ENCODE data around the gene OR1L4.

Gene OR1L4

GRCh38 chr9:122723690-122724089 lies at the start of gene OR1L4:
OR1L4 (plus strand) TSS chr9:122723990; CDS start chr9:122723990, 0 bp downstream.
- DNase-seq (ENCODE audit: low read depth in 2 of 2): no peak

GRCh38 chr9:122684851-122685250 lies 38.9 kb upstream of the OR1L4 start:
- DNase-seq (ENCODE audit: low read depth in 2 of 2): no peak

GRCh38 chr9:122695696-122696095 lies 28.1 kb upstream of the OR1L4 start:
- no peak for DNase-seq (ENCODE audit: low read depth in 2 of 2)

GRCh38 chr9:122718038-122718437 lies 5.8 kb upstream of the OR1L4 start:
- no peak for DNase-seq (ENCODE audit: low read depth in 2 of 2)

- no peak for DNase-seq (ENCODE audit: low read depth in 2 of 2)
Observed at GRCh38 chr9:122719218-122719617, 4.6 kb upstream of the OR1L4 start.

- no peak for DNase-seq (ENCODE audit: low read depth in 2 of 2)
Observed at GRCh38 chr9:122742003-122742402, 18.2 kb downstream of the OR1L4 start, which contains the start of gene OR1L6. OR1L6 (plus strand) TSS chr9:122742303; CDS start chr9:122749848, 7,545 bp downstream.

GRCh38 chr9:122754825-122755224 lies 31.0 kb downstream of the OR1L4 start:
- DNase-seq (ENCODE audit: low read depth in 2 of 2): no peak

GRCh38 chr9:122767817-122768216 lies 44.0 kb downstream of the OR1L4 start:
- no peak for DNase-seq (ENCODE audit: low read depth in 2 of 2)
